Activated naive CD4-positive, alpha-beta T cell (primary cell): ENCODE data around the gene OR1L4.

Experiments used
- DNase-seq, 4 experiments: peaks; one replicate each; lab custom pipeline; 2025; lab: John Stamatoyannopoulos, UW

The OR1L4 gene

GRCh38 chr9:122723690-122724089 lies at the start of gene OR1L4:
Gene OR1L4 (plus strand): TSS chr9:122723990. CDS start chr9:122723990, 0 bp downstream.
- DNase-seq: no peak

GRCh38 chr9:122684851-122685250 lies 38.9 kb upstream of the OR1L4 start:
- DNase-seq: no peak

GRCh38 chr9:122695696-122696095 lies 28.1 kb upstream of the OR1L4 start:
- no peak for DNase-seq

- DNase-seq: no peak
Observed at GRCh38 chr9:122718038-122718437, 5.8 kb upstream of the OR1L4 start.

- no peak for DNase-seq
Observed at GRCh38 chr9:122719218-122719617, 4.6 kb upstream of the OR1L4 start.

GRCh38 chr9:122742003-122742402 lies 18.2 kb downstream of the OR1L4 start, which contains the start of gene OR1L6:
Gene OR1L6 (plus strand): TSS chr9:122742303. CDS start chr9:122749848, 7,545 bp downstream.
- DNase-seq: no peak

GRCh38 chr9:122754825-122755224 lies 31.0 kb downstream of the OR1L4 start:
- DNase-seq: no peak

GRCh38 chr9:122767817-122768216 lies 44.0 kb downstream of the OR1L4 start:
- DNase-seq: no peak
